KMS-11 (cell line): Measurements from ENCODE around the gene DFFA.

ENCODE experiments used
- H2AFZ ChIP-seq: fragments of 200-600 bp; sonication (generic); 2 replicates; pipeline ENCODE4 v1.6.1; 2016; ENCODE audit warnings: antibody characterized with exemption, mixed run types, low read depth
- H3K27ac ChIP-seq: fragments of 200-600 bp; sonication (generic); 2 replicates; pipeline ENCODE4 v1.6.1; 2016; ENCODE audit warnings: mild to moderate bottlenecking, mixed run types
- H3K27me3 ChIP-seq: fragments of 200-600 bp; sonication (generic); 2 replicates; pipeline ENCODE4 v1.6.1; 2017; ENCODE audit warnings: mild to moderate bottlenecking, low read depth, mixed run types, moderate library complexity; ENCODE audit not compliant: insufficient read depth
- H3K36me3 ChIP-seq: fragments of 200-600 bp; sonication (generic); 2 replicates; pipeline ENCODE4 v1.6.1; 2017; ENCODE audit warnings: mild to moderate bottlenecking, mixed run types; ENCODE audit not compliant: insufficient read depth
- H3K4me1 ChIP-seq: fragments of 200-600 bp; sonication (generic); 2 replicates; pipeline ENCODE4 v1.6.1; 2016; ENCODE audit warnings: mild to moderate bottlenecking, low read depth, mixed run types; ENCODE audit not compliant: poor library complexity, severe bottlenecking
- H3K4me2 ChIP-seq: fragments of 200-600 bp; sonication (generic); 2 replicates; pipeline ENCODE4 v1.7.0; 2016; ENCODE audit warnings: mild to moderate bottlenecking, mixed run types
- H3K4me3 ChIP-seq: fragments of 200-600 bp; sonication (generic); IDR thresholded peaks from 2 replicates; pipeline ENCODE4 v1.6.1; 2017; ENCODE audit warnings: low read depth, low read length, mixed read lengths; ENCODE audit not compliant: insufficient read depth
- H3K79me2 ChIP-seq: fragments of 200-600 bp; sonication (generic); 2 replicates; pipeline ENCODE4 v1.6.1; 2016; ENCODE audit warnings: low read depth, mixed run types; ENCODE audit not compliant: insufficient read depth
- H3K9ac ChIP-seq: fragments of 200-600 bp; sonication (generic); 2 replicates; pipeline ENCODE4 v1.6.1; 2016; ENCODE audit warnings: mild to moderate bottlenecking, mixed run types
- H4K20me1 ChIP-seq: fragments of 200-600 bp; sonication (generic); 2 replicates; pipeline ENCODE4 v1.6.1; 2016; ENCODE audit warnings: mild to moderate bottlenecking, mixed run types; ENCODE audit not compliant: insufficient read depth
- TF ChIP-seq, protein P1 (sequence below): fragments of 200-600 bp; sonication (generic); conservative IDR thresholded peaks from 2 replicates; pipeline ENCODE4 v1.6.1; 2017; ENCODE audit warnings: low read depth, mild to moderate bottlenecking, antibody characterized with exemption, low read length, moderate library complexity, mixed read lengths

The DFFA gene

DNA sequence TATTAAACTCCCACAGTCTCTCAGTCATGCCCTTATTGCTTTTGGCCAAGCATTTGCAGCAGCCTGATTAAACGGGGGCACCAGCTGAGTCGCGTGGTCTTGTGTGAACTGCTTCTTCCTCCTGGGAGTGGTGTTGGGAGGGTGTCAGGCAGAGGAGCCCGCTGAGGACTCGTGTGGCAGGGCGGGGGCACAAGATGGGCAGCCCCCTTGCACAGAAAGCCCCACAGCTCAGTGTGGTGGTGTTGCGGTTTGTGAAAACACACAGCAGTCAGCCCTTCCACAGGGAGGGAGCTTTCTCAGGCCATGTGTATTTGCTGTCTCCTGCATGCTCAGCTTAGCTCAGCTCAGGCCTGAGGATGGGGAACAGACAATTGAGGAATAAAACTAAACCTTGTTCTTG lies 24.8 kb upstream of the DFFA start:
- peaks cover 11% of the 10 kb centered on the region; the same call in 1 of the 2 replicates for H4K20me1 ChIP-seq
- peaks cover 13% of the 10 kb centered on the region; the same call in 1 of the 2 replicates for H3K79me2 ChIP-seq

DNA sequence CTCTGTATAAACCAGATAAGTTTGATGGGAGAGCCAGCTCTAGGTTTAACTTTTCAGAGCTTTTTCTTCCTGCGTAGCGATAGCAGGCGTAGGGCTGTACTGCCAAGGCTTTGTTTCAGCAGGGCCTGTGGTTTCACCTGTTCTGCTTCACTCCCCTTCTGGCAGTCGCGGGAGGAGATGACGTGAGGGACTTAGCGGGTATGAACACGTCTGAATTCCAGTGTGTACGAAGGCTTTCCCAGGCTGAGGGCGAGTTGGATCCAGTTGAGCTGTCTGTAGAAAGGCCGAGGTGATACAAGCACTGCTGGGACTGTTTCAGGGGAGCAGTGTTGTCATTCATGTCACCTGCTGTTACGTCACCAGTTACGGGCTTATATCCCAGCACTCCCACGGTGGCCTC lies 23.6 kb upstream of the DFFA start:
- no peak overlapping the region for H3K4me3 ChIP-seq
- peak overlapping the region; percentile 99 for H3K4me2 ChIP-seq
- no peak overlapping the region for H3K9ac ChIP-seq
- peaks cover 19% of the 10 kb centered on the region for H3K4me1 ChIP-seq
- no peaks in the 10 kb centered on the region for H3K36me3 ChIP-seq
- no peak overlapping the region for H3K27ac ChIP-seq
- H3K79me2 ChIP-seq, result peaks cover 18% of the 10 kb centered on the region; the same call in 1 of the 2 replicates
- TF ChIP-seq, protein P1, sequence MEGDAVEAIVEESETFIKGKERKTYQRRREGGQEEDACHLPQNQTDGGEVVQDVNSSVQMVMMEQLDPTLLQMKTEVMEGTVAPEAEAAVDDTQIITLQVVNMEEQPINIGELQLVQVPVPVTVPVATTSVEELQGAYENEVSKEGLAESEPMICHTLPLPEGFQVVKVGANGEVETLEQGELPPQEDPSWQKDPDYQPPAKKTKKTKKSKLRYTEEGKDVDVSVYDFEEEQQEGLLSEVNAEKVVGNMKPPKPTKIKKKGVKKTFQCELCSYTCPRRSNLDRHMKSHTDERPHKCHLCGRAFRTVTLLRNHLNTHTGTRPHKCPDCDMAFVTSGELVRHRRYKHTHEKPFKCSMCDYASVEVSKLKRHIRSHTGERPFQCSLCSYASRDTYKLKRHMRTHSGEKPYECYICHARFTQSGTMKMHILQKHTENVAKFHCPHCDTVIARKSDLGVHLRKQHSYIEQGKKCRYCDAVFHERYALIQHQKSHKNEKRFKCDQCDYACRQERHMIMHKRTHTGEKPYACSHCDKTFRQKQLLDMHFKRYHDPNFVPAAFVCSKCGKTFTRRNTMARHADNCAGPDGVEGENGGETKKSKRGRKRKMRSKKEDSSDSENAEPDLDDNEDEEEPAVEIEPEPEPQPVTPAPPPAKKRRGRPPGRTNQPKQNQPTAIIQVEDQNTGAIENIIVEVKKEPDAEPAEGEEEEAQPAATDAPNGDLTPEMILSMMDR, result no peak
- no peak overlapping the region for H2AFZ ChIP-seq
- peaks cover 11% of the 10 kb centered on the region; the same call in 1 of the 2 replicates for H4K20me1 ChIP-seq
- H3K27me3 ChIP-seq, result no peaks in the 10 kb centered on the region

More for the DNA sequence above, 24.8 kb upstream of the DFFA start:
- TF ChIP-seq, protein P1, result no peak
- Histone ChIP-seq H3K4me3 (no peak overlapping the region), H2AFZ (no peak overlapping the region), H3K27me3 (no peaks in the 10 kb centered on the region), H3K27ac (no peak overlapping the region), H3K4me2 (no peak overlapping the region), H3K4me1 (peaks cover 19% of the 10 kb centered on the region), H3K36me3 (no peaks in the 10 kb centered on the region), H3K9ac (no peak overlapping the region)

DNA sequence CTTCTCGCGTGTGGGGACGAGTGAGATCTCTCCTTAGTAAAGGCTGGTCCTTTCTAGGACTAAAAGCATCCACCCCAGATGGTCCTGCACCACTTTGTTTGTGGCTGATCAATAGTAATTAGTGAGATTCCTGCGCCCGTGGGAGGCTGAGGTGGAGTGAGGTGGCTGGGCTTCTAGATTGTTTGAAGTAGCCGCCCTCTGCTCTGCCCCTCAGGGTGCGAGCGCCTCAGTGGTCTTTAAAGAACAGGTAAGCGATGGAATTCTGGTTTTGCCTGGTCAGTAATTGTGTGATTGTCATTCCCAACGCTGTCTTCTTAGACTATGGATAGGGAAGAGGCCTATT lies 23.1 kb upstream of the DFFA start:
- Histone ChIP-seq H3K4me2 (peak overlapping the region; percentile 99), H3K27me3 (no peaks in the 10 kb centered on the region), H3K9ac (no peak overlapping the region; the same call in 1 of the 2 replicates), H3K4me3 (no peak overlapping the region), H3K36me3 (no peaks in the 10 kb centered on the region), H2AFZ (peak overlapping the region; percentile 58; the same call in 1 of the 2 replicates), H3K79me2 (peaks cover 18% of the 10 kb centered on the region; the same call in 1 of the 2 replicates), H4K20me1 (peaks cover 11% of the 10 kb centered on the region; the same call in 1 of the 2 replicates), H3K4me1 (peaks cover 19% of the 10 kb centered on the region), H3K27ac (peak overlapping the region; percentile 36; the same call in 1 of the 2 replicates)
- TF ChIP-seq, protein P1, result no peak

DNA sequence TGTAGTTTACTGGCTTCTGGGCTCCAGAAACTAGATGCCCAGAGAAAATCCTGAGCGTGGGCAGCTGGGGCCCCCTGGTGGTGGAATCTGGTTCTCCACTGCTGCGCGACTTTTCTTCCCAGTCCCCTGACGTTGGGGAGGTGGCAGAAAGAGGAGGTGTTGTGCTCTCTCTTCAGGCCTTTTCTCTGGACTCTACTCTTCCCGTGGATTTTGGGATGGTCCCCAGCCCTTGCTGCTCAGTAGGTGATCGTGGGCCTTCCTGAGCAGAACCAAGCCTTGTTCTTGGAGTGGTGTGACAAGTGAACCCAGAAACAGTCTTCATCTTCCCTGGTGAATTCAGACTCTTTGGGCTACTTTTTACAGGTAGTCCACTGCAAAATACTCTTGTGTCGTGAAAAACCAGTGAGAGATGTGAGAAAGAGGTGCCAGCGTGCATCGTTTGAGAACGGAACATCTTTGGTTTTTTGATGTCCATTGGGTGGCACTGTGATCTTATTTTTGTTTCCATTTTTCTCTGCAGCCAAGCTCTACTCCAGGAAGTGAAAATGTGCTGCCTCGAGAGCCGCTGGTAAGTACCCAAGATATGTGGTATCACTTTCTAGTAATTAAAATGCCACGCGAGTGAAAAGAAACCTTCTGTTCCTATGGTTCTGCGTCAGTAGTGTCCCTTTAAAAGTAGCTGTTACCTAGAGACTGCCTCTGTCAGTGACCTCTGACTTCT lies 22.6 kb upstream of the DFFA start:
- Histone ChIP-seq H3K27me3 (no peaks in the 10 kb centered on the region), H3K4me1 (peaks cover 19% of the 10 kb centered on the region), H3K79me2 (peaks cover 18% of the 10 kb centered on the region; the same call in 1 of the 2 replicates), H3K4me2 (peak overlapping the region; percentile 99), H4K20me1 (peaks cover 11% of the 10 kb centered on the region; the same call in 1 of the 2 replicates), H3K36me3 (no peaks in the 10 kb centered on the region), H3K4me3 (peak overlapping the region; percentile 91), H3K27ac (peak overlapping the region; percentile 36; the same call in 1 of the 2 replicates), H2AFZ (peak overlapping the region; percentile 58), H3K9ac (no peak overlapping the region; the same call in 1 of the 2 replicates)
- TF ChIP-seq, protein P1, result peak; percentile 100
